GM18870 (cell line): ENCODE data around the gene FCHO2.

Experiments
- ATAC-seq: cut with Tn5 transposase; IDR thresholded peaks from one replicate; pipeline ENCODE4 v1.9.1; 2021; ENCODE audit warnings: moderate library complexity; ENCODE audit not compliant: unreplicated experiment

The FCHO2 gene

GRCh38 chr5:73132759-73133158 lies 176.9 kb downstream of the FCHO2 start:
- no peak for ATAC-seq

- no peak for ATAC-seq
Observed at GRCh38 chr5:73135021-73135420, 179.2 kb downstream of the FCHO2 start.

GRCh38 chr5:73135429-73136054 lies 179.7 kb downstream of the FCHO2 start:
- ATAC-seq, result no peak

GRCh38 chr5:73136055-73136562 lies 180.3 kb downstream of the FCHO2 start:
- no peak for ATAC-seq

GRCh38 chr5:73137563-73138530 lies 182.0 kb downstream of the FCHO2 start:
- no peak for ATAC-seq

- no peak for ATAC-seq
Observed at GRCh38 chr5:73139485-73139884, 183.6 kb downstream of the FCHO2 start.
